Femur (tissue), 1 donor: ENCODE results near the gene CASS4.

Source experiments
- DNase-seq: peaks from one replicate; pipeline ENCODE4 v3.0.0-alpha.2; 2017

The CASS4 gene

DNA sequence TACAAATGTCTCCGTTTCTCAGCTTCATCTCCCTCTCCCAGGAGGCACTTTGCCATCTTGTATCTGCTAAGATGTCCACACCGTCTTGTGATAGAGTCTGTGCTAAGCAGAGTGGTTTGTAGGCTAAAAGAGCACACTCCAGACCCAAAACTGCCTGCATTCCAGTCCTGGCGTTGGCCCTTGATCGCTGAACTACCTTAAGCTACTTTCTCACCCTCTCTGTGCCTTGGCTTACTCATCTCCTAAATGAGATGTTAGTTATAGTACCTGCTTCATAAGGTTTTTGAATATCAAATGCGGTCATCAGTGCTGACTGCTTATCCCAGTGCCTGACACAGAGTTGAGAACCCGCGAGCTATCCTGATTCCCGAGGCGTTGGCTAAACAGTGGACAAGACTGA lies 14.0 kb downstream of the CASS4 start:
- DNase-seq, result no peak

DNA sequence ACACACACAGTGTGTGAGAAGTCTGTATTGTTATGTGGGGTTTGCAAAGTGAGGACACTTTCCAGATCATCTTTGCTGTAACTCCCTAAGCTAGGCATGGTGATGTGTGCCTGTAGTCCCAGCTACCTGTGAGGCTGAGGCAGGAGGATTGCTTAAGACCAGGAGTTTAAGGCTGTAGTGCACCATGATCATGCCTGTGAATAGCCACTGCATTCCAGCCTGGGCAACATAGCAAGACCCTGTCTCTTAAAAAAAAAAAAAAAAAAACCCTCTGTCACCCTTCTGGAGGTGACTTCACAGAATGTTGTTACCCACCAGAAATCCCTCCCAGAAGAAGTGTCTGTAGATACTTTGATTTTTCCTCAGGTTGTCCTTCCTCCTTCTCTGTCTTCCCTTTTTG lies 14.9 kb downstream of the CASS4 start:
- no peak for DNase-seq

DNA sequence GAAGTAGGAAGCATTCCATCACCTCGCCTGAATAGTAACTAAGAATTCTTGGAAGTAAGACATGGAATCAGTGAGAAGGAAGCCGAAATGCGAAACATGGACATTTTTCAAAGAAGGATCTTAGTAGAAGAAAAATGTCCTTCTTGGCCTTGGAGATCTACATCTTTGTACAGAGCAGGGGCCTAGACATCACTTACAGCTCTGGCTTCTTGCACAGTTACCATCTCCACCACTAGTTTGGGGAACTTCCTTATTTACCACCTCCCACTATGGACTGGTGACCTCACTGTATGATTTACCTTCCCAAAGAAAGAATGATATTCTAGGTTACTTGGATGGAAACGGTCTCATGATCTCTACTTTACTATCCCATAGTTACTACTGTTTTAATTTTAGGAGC lies 15.7 kb downstream of the CASS4 start:
- no peak for DNase-seq

DNA sequence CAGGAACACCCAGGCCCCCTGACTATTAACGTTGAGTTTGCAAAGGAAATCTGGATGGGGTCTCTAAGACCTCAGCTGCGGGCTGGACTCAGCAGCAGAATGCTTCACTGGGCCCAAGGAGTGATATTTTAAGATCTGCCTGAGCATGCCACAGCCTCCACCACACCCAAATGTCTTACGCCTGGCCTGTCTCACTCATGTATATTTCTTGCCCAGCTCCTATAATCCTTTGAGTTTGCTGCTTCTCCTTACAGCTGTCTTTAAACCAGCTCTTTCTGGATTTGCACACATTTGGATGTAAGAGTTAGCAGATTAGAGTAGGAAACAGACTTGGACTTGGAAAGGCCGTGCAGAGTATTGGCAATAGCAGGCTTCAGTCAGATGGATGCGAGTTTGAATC lies 16.4 kb downstream of the CASS4 start:
- no peak for DNase-seq

DNA sequence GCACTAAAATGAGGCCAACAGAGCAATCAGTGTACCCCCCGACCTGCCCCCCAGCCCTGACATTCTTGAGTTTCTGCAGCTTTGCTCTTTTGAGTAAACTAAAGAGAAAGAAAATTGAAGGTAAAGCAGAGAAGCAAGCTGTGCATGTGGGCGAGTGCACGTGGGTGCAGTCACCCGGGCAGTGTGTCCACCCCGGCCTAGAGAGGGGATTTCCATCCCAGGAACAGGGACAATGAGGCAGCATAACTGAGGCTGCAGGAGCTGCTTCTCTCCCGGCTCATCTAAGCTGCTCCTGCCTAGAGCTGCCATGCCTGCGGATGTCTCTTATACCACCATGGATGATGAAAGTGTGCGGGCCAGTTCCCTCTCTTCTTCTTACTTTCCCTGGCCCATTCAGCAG lies 16.8 kb downstream of the CASS4 start:
- no peak for DNase-seq

DNA sequence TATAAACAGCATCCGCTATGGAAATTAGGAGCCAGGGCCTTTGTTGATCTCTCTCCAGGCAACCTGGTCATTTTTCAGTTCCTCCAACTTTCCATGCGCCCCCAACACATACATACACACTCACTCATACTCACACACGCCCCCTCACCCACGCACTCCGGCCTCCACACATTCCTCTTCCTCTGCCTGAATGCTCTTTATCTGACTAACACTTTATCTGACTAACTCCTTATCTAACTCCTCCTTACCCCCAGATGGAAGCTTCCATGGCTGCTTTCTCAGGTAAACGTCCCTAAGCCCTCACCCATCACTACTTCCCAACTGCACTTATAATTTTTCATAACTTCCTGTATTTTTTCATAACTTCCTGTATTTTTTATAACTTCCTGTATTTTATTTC lies 17.4 kb downstream of the CASS4 start:
- DNase-seq, result no peak

DNA sequence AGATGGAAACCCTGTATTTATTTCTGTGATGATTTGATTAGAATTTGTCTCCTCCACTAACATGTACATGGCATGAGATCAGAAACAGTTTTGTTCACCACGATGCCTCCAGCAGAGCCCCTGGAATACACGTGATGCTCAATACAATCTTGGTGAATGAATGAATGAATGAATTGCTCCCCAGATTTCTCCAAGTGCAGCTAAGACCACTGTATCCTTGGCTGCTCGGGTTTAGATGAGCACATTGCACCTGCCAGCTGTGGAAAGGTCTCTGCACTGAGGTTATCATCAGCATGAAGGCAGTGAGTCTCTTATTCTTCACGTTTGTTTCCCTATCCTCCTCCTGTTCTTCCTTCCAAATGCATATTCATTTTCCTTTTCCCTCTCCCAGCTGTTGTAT lies 17.9 kb downstream of the CASS4 start:
- DNase-seq, result no peak

DNA sequence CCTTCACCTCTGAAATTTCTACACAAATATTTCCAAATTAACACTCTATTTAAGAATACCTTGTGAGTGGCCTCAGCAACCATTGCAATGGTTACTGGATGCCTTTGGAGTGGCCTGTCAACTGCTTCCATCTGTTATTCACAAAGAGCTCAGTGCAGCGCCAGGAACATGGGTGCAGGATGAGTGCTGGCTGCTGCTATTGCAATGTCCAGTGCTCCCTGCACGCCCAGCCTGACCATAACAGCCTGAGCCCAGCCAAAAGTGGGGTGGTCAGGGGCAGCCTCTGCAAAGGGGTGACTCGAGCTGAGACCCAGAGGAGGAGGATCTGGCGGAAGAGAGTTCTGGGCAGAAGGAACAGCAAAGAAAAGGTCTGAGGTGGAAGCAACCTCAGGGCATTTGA lies 18.4 kb downstream of the CASS4 start:
- DNase-seq, result no peak

DNA sequence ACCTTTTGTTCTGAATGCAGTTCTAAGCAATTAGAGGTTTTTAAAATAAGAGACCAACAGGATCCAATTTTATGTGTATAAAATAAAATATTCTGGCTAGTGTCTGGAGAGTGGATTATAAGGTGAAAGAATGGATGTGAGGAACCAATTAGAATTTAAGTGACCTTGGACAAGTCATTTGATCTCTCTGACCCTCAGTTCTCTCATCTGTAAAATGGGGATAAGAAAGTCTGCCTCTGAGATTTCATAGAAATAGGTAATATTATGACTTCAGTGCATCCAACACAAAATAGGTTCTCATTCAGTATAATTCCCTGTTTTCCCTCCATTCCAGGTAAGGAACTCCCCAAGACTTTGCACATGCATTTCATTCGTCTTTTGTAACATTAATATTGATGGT lies 18.9 kb downstream of the CASS4 start:
- DNase-seq, result no peak

DNA sequence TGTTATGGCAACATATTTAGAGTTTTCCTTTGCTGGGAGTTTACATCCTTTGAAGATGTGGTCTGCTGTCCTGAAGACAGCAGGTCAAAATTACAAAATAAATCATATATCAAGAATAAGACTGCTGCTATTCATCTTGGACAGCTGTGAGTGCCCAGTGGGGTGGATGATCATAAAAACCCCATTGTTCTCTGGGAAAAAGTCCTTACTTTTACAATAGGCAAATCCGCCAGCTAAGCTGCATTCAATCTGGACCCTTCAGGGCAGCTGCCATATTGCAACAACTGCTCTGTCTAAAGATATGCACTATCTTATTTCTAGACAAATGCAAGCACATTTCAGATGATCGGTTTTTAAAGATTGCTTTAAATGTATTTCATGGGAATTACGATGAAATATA lies 19.4 kb downstream of the CASS4 start:
- DNase-seq, result no peak

DNA sequence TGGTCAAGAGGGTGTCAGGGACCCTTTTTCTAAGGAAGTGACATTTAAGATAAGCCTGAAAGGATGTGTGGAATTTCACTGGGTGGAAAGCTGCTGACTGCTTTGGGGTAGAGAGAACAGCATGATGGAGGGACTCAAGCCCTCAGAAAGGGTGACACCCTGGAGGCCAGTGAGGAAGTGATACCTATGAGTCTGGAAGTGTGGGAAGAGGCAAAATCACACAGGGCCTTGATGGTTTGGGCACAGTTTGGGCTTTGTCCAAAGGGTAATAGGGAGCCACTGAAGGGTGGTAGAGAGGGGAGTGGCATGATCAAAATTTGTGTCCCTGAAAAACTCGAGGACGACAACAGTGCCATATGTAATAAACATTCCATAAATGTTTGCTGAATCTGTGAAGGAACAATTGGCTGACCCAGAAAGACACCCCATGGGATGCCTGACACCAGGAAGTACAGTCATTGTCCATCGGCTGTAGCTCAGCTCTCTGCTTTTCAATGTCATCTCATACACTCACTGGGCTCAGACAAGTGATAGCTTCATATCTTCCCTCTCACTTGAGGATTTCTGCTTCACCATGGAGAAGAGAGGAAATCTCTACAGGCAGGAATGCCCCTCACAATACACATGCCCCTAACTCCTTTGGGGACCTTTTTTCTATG lies 21.3 kb downstream of the CASS4 start:
- DNase-seq, result no peak

DNA sequence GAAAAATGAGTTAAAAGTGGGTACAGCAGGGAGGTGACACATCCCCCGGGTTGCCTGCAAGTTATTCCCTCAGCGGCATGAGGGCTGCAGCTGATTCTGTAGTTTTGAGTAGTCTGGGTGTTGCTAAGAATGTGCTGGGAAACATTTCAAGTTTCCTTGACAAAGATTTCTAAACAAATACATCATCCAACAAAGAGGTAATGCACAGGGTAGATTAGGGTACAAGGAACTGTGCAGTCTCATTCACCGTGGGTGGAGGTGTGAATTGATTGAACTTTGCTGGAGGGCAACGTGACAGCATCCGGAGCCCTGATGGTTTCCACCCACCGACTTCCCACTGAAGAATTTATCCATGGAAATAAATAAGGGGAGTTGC lies 21.8 kb downstream of the CASS4 start:
- no peak for DNase-seq

DNA sequence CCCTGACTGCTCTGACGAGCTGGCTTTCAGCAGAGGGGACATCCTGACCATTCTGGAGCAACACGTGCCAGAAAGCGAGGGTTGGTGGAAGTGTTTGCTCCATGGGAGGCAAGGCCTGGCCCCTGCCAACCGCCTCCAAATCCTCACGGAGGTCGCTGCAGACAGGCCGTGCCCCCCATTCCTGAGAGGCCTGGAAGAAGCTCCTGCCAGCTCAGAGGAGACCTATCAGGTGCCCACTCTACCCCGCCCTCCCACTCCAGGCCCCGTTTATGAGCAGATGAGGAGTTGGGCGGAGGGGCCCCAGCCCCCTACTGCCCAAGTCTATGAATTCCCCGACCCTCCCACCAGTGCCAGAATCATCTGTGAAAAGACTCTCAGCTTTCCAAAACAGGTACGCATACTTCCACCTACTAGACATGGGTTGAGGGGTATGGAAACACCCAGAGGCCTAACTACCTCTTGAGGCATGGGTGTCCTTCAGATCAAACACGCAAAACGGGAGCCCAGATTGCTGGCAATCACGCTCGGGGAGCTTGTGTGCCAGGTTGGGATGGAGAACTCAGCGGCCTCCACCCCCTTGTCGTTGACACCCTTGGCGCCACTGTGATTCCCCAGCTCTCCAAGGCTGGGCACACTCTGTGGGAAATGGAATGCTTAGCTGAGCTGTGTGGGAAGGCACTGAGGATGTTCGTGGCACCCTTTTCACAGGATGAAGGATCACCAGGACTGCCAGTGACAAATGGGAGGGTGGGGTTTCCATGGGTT lies 25.3 kb downstream of the CASS4 start:
- no peak for DNase-seq

DNA sequence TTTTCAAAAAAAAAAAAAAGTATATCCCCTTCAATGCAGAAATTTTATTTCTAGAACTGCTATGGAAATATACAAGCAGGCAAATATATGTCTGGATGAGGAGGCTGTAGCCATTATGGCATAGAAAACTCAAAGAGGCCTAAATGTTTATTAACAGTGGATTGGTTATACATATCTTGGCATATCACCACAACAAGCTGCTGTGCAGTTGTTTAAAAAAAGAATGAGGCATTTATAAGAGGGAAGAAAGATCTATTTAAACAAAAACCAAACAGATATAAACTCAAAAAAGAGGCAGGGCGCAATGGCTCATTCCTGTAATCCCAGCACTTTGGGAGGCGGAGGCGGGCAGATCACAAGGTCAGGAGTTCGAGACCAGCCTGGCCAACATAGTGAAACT lies 26.2 kb downstream of the CASS4 start:
- no peak for DNase-seq

DNA sequence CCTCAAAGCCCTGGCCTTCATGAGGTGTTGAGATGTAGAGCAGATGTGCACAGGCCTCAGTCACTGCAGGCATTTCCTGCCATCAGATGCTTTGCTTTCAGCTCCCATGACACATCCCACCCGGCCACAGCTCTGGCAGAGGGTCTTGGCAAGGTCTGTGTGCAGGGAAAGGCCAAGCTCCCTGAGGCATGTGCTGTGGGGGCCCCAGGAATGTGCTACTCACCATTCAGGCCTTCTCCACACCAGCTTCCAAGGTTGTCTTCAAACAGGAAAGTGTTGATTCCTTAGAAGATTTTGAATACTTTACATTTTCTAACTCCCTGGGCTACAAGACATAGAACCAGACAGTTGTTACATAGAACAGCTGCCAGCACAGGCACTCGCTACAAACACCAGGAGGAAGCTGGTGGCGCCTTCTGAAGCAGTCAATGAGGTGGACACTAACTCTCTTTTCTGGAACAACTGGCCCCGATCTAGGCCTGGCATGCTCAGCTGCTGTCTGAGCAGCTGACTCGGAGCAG lies 27.8 kb downstream of the CASS4 start:
- peak; percentile 73 for DNase-seq

DNA sequence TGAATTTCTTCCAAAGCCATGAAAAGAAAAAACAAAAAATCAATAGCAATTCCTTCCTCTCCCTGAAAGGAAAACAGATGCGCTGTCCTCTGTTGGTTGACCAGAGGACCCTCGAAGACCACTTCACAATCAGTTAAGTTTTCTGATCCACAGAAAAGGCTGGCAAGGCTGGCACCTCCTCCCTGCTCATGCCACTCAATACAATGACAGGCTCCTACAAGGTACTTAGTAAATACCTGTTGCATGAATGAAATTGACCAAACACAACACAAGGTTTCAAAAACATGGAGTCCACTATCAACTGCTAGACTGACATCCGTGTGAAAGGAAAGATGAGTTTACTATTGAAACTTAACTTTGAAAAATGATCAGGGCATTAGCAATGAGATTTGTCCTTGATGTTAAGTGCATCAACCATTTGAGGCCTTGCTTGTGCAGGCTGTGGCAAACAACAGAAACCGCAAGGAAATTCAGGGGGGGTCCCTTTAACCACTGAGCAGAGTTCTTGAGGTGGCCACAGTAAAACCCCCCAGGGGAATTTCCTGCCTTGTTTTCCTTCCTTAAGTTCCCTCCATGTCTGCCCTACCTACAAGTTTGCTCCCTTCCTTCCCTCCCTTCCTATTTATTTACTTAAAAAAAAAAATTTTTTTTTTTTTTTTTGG lies 28.4 kb downstream of the CASS4 start:
- DNase-seq, result no peak

DNA sequence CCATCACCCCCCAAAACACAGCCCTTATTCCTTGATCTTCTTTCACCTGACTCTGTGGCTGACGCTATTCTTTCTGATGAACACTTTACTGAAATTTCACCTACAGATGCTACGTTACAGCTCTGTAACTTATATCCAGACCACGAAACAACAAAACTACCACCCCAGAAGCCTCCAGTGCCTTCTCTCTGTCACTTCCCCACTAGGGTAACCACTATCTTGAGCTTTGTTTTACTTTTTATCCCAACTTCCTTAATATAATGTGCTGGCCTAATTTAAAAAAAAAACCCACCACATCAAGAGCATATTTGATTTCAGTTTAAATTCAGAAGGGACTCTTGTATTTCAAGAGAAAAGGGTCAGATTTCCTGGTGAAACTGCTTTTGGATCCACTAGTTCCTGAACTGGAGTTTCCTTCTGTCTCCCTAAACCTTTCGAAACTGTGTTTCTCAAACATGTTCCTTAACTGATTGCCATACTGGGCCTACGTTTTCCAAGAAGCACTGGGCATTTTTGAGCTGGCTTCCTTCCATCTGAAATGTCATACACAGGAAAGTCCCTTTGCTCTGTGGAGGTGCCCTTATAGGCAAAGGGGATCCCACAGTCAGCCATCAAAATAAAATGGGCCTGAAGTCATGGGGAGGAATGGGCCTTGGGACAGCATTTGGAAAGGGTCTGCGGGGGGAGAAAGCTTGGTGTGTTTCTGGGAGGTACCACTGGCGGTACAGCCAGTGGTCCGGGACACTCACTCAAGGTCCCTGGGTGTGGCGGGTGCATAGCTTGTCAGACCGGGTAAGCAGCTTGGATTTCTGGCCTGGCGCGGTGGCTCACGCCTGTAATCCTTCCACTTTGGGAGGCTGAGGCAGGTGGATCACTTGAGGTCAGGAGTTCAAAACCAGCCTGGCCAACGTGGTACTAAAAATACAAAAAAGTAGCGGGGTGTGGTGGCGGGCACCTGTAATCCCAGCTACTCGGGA lies 30.6 kb downstream of the CASS4 start:
- DNase-seq, result no peak

DNA sequence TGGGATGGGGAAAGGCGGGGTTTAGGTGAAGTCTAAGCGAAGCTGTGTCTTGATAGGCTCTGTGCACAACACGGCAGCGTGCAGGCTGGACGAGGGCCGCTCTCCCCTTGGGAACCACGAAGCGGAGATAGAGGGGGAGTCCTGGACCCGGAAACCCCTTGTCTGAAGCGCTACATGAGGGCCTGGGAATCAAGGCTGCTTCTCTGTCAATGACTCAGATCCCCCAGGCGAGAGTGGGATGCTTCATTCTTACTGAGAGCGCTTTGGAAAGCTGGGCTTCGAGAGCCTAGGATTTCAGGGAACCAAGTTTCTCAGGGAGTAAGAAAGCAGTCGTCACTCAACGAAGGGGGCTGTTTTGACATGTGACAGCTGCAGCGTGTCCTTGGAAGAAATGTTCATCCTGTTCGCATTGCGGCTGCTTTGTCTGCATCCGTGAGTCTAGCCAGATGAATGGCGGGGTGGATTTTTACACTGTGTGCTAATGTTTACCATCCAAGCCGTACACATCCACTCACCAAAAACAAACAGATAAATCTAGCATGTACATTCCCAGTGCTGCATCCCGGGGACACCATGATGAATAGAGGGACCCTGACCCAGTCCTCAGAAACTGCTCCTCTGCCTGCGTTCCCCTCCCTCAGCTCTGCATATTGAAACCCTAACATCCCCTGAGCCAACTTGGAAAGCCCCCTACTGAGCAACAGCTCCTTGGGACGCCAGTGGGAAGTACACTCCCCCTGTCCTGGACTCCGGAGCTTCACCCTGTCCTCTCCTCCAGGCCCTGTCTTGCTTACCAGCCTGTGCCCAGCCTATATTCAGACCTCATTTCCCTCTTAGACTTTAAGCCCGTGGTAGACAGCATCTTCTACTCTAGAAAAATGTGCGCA lies 31.8 kb downstream of the CASS4 start:
- DNase-seq, result no peak

DNA sequence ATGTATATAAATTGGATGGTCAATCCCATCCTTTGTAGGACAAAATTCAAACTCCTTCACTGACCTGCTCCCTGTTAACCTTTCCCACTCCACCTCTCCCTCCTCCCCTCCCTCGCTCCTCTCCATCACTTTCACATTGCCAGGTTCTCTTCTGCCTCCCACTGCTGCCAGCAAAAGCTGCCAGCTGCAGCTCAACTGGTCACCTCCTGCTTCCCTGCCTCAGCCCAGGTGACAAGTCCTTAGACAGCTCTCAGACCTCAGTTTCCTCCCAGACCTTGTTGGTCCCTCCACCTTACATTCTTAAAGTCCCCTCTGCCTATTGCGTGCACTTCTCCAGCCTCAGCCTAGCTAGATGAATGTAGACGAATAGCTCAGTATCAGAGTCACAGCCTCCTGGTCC lies 33.1 kb downstream of the CASS4 start:
- DNase-seq, result no peak

DNA sequence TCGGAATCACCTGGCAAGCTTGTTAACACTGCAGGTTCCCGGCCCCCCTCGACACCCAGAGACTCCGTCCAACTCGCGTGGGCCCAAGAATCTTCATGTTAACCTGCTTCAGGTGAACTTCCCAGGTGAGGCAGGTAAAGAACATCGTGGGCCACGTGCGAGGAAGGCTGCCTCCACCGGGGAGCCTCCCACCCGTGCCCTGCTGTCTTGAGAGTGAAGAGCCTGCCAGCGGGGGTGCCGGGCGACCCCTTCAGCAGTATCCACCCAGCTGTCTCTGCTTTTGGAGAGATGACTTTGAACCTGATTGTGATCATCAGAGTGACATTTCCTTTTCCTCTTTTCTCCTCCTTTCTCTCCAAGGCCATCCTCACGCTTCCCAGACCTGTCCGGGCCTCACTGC lies 33.5 kb downstream of the CASS4 start:
- DNase-seq, result no peak

DNA sequence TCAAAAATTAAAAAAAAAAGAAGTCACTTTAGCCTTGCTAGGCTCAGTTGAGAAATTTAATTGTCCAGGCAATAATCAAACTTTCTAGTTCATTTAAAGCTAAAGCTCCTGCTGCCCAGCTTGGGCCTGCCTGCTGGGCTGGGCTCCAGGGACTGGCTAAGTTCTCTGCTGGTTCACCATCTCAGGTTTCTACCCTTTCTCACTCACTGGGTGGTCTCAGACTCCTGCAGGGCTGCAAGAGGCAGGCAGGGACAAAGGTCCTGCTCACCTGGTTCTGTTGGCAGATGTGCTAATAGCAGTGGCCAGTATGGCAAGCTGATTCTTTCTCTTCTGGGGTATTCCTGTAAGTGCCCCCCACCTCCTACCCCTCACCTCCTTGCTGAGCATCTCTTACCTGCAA lies 35.2 kb downstream of the CASS4 start:
- no peak for DNase-seq

DNA sequence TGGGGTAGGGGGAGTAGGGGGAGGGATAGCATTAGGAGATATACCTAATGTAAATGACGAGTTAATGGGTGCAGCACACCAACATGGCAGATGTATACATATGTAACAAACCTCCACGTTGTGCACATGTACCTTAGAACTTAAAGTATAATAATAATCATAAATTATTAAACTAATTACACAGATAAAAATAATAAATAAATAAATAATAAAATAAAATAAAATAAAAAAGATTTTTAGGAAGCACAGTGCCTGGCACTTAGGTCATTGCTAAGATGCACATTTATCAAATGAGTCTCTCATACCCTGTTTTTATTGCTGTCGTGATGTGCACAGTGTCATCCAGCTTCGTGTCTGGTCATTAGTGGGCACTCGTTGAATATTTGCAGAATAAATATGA lies 37.4 kb downstream of the CASS4 start:
- no peak for DNase-seq
